A549 (cell line): Measurements from ENCODE around the gene MAP3K13. TPM values are rescaled to one million over a fixed set of nuclear protein-coding genes. Genes with fewer than 3 reads are reported as not detected.

ENCODE experiments used
- ATAC-seq, 2 experiments: fragments of 200-7000 bp in 1 of 2; fragments of >200 bp in 1 of 2; cut with Nextera tagmentation in 1 of 2; cut with Tn5 transposase in 1 of 2; 3 replicates each; pipeline versions ENCODE4 v1.8.0 to v1.9.1; 2018 to 2020; ENCODE audit warnings: mild to moderate bottlenecking in 1 of 2, moderate library complexity in 1 of 2
- CTCF ChIA-PET: fragments of 300-600 bp; sonication (Branson Sonifier 250); formaldehyde crosslinking; extraction: SDS; loops from one replicate; lab custom pipeline; 2021; ENCODE audit warnings: antibody characterized with exemption, inconsistent platforms; lab: Yijun Ruan, JAX
- POLR2A ChIA-PET: fragments of 350-600 bp; formaldehyde crosslinking; extraction: SDS; loops from one replicate; lab custom pipeline; 2021; ENCODE audit warnings: antibody characterized with exemption, inconsistent platforms; lab: Yijun Ruan, JAX
- DNase-seq, 2 experiments: peaks; one replicate each; pipeline versions ENCODE4 v3.0.0 to v3.0.0-alpha.2; 2011 to 2016; ENCODE audit warnings: low read depth in 1 of 2, low spot score in 1 of 2
- FAIRE-seq: peaks from 2 replicates; lab custom pipeline; 2011; peaks lifted over from hg19 to GRCh38; lab: Jason Lieb, UNC
- H3K27ac ChIP-seq, 2 experiments: fragments of >200 bp; sonication (Bioruptor Twin); formaldehyde crosslinking; 3 replicates each; pipeline ENCODE4 v1.5.1; 2016 to 2017
- H3K4me1 ChIP-seq: fragments of >200 bp; sonication (Bioruptor Twin); formaldehyde crosslinking; 3 replicates; pipeline ENCODE4 v1.6.1; 2016
- H3K4me2 ChIP-seq: fragments of >200 bp; sonication (Bioruptor Twin); formaldehyde crosslinking; 3 replicates; pipeline ENCODE4 v1.6.1; 2016
- H3K4me3 ChIP-seq: fragments of >200 bp; sonication (Bioruptor Twin); formaldehyde crosslinking; 3 replicates; pipeline ENCODE4 v1.5.1; 2016
- H3K9me3 ChIP-seq: fragments of >200 bp; sonication (Bioruptor Twin); formaldehyde crosslinking; 3 replicates; pipeline ENCODE4 v1.6.1; 2016
- BHLHE40 ChIP-seq: IDR thresholded peaks from 2 replicates; pipeline ENCODE4 v1.6.1; 2012; ENCODE audit warnings: low read depth, low read length, inconsistent platforms
- CHD2 ChIP-seq: fragments of 150-350 bp; IDR thresholded peaks from 2 replicates; pipeline ENCODE4 v1.6.1; 2014; ENCODE audit warnings: low read length; ENCODE audit not compliant: partially characterized antibody
- CHD4 ChIP-seq: fragments of 200-600 bp; sonication (generic); IDR thresholded peaks from 2 replicates; pipeline ENCODE4 v1.6.1; 2016; ENCODE audit warnings: antibody characterized with exemption, mild to moderate bottlenecking, borderline replicate concordance
- ESRRA ChIP-seq: fragments of 150-350 bp; IDR thresholded peaks from 2 replicates; pipeline ENCODE4 v1.6.1; 2014; ENCODE audit warnings: mild to moderate bottlenecking, low read length, borderline replicate concordance
- FOSL2 ChIP-seq, 2 experiments: fragments of 450-650 bp in 1 of 2; fragments of >200 bp in 1 of 2; sonication (Bioruptor Twin) in 1 of 2; formaldehyde crosslinking; IDR thresholded peaks; 2 replicates each; pipeline versions ENCODE4 v1.5.0 to v1.6.1; 2016 to 2020; ENCODE audit warnings: mild to moderate bottlenecking in 1 of 2, moderate library complexity in 1 of 2
- FOXS1 ChIP-seq: fragments of 250-450 bp; sonication (Bioruptor Pico); IDR thresholded peaks from 2 replicates; pipeline ENCODE4 v1.5.0; 2020; ENCODE audit warnings: mild to moderate bottlenecking, moderate library complexity
- GATA3 ChIP-seq: IDR thresholded peaks from 2 replicates; pipeline ENCODE4 v1.6.1; 2012; ENCODE audit warnings: borderline replicate concordance
- HOXB13 ChIP-seq: fragments of 250-450 bp; sonication (Bioruptor Pico); IDR thresholded peaks from 2 replicates; pipeline ENCODE4 v1.5.0; 2020; ENCODE audit warnings: low read depth, mild to moderate bottlenecking, moderate library complexity
- HOXB5 ChIP-seq: fragments of 250-450 bp; sonication (Bioruptor Pico); IDR thresholded peaks from 2 replicates; pipeline ENCODE4 v1.5.0; 2020; ENCODE audit warnings: mild to moderate bottlenecking, moderate library complexity
- KDM1A ChIP-seq: fragments of 200-600 bp; sonication (generic); IDR thresholded peaks from 2 replicates; pipeline ENCODE4 v1.6.1; 2016; ENCODE audit warnings: low read depth, mild to moderate bottlenecking
- NPAS2 ChIP-seq: fragments of 250-450 bp; sonication (Bioruptor Pico); IDR thresholded peaks from 2 replicates; pipeline ENCODE4 v1.8.0; 2022; ENCODE audit warnings: mild to moderate bottlenecking, moderate library complexity, borderline replicate concordance
- POLR2A ChIP-seq: IDR thresholded peaks from 2 replicates; pipeline ENCODE4 v1.6.1; 2012; ENCODE audit warnings: mild to moderate bottlenecking, low read length
- RNF2 ChIP-seq: fragments of 200-600 bp; sonication (generic); IDR thresholded peaks from 2 replicates; pipeline ENCODE4 v1.6.1; 2016; ENCODE audit warnings: low read depth, mild to moderate bottlenecking, antibody characterized with exemption, moderate library complexity, borderline replicate concordance
- SREBF2 ChIP-seq: fragments of 450-650 bp; IDR thresholded peaks from 2 replicates; pipeline ENCODE4 v1.6.1; 2014; ENCODE audit warnings: mild to moderate bottlenecking, moderate library complexity
- ZC3H11A ChIP-seq: fragments of 450-650 bp; IDR thresholded peaks from 2 replicates; pipeline ENCODE4 v1.6.1; 2014; ENCODE audit warnings: antibody characterized with exemption, mild to moderate bottlenecking
- ZFP36 ChIP-seq: fragments of 450-650 bp; IDR thresholded peaks from 2 replicates; pipeline ENCODE4 v1.6.1; 2014; ENCODE audit warnings: borderline replicate concordance; ENCODE audit not compliant: partially characterized antibody
- WGBS: methylation state at CpG from one replicate; pipeline ENCODE4 v1.1.6; 2017; ENCODE audit errors: missing lambda C conversion rate; 5-methylcytosine and 5-hydroxymethylcytosine counted together
- polyA plus RNA-seq, 4 experiments: library from polyadenylated mRNA; depleted of rRNA in 3 of 4; stranded (reverse); fragments of >200 nt; fragmentation: RNase III in 1 of 4; extraction: RNeasy Plus Mini Kit Qiagen cat#74134 plus additional on column Dnase treatment in 1 of 4; gene quantifications; 2 replicates in 3 of 4; 3 replicates in 1 of 4; pipeline ENCODE4 v1.2.3, GENCODE V29; 2011 to 2017
- TF ChIP-seq, protein P1 (sequence below): fragments of 250-450 bp; sonication (Bioruptor Pico); IDR thresholded peaks from 2 replicates; pipeline ENCODE4 v1.5.0; 2021; ENCODE audit warnings: mild to moderate bottlenecking, moderate library complexity, borderline replicate concordance
- TF ChIP-seq, protein P2 (sequence below): IDR thresholded peaks from 2 replicates; pipeline ENCODE4 v1.6.1; 2012
- TF ChIP-seq, protein P3 (sequence below): fragments of 250-450 bp; sonication (Bioruptor Pico); IDR thresholded peaks from 2 replicates; pipeline ENCODE4 v1.5.0; 2020; ENCODE audit warnings: low read depth, mild to moderate bottlenecking, moderate library complexity
- TF ChIP-seq, protein P4 (sequence below): fragments of 450-650 bp; IDR thresholded peaks from 2 replicates; pipeline ENCODE4 v1.6.1; 2014; ENCODE audit warnings: antibody characterized with exemption

Gene MAP3K13
- polyA plus RNA-seq, 2 of the 4 experiments (the other 2 are of a cell fraction): 15.8 to 23.2 TPM

DNA sequence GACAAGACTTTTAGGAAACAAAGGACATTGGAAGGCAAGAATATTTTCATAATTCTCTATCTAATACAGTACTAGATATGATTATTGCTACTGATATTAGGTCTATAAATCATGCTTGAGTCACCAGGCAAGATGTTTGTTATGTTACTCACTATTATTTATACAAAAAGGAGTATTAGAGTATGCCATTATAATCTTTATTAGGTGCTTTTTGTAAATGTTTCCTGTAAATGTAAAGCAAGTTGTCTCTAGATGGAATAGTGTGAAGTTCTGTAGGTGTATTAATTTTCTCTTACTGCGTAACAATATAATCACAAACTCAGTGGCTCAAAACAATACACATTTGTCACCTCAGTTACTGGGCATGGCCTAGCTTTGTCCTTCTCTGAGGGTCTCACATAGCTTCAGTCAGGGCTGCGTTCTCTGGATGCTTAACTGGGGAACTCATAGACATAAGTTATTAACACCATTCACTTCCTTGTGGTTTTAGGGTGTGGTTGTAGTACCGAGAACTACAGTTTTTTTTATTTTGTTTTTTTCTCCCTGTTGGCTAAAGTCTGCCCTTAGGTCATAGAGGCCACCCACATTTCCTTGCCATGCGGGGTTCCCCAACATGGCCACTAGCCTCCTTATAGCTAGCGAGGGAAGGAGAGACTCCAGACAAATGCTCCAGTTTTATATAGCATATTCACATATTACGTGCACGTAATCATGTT lies 20.3 kb upstream of the MAP3K13 start:
- CTCF ChIA-PET: interaction anchor here (1.3 to 1.7 kb wide), 2 partner anchors 16 to 233 kb away, joined by 3 read pairs; no protein-coding TSS in a partner anchor
- POLR2A ChIA-PET: no interaction called here
- ATAC-seq (peak in 1 of 2 experiments; percentile 63; a peak in 3 of 6 replicates), FAIRE-seq (no peak), DNase-seq (no peak)
- Histone ChIP-seq H3K4me1 (peaks cover 53% of the 10 kb centered on the region), H3K27ac (peak overlapping the region; percentile 63 to 77), H3K4me2 (peak overlapping the region; percentile 68), H3K4me3 (no peak overlapping the region), H3K9me3 (no peaks in the 10 kb centered on the region)
- 48% methylated on average over 7 of the region's 7 CpGs for WGBS
- TF ChIP-seq ZC3H11A (no peak), POLR2A (no peak), ZFP36 (no peak), CHD2 (no peak), CHD4 (no peak), RNF2 (no peak), SREBF2 (no peak)
- TF ChIP-seq, protein P1, sequence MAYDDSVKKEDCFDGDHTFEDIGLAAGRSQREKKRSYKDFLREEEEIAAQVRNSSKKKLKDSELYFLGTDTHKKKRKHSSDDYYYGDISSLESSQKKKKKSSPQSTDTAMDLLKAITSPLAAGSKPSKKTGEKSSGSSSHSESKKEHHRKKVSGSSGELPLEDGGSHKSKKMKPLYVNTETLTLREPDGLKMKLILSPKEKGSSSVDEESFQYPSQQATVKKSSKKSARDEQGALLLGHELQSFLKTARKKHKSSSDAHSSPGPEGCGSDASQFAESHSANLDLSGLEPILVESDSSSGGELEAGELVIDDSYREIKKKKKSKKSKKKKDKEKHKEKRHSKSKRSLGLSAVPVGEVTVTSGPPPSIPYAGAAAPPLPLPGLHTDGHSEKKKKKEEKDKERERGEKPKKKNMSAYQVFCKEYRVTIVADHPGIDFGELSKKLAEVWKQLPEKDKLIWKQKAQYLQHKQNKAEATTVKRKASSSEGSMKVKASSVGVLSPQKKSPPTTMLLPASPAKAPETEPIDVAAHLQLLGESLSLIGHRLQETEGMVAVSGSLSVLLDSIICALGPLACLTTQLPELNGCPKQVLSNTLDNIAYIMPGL: no peak
- TF ChIP-seq, protein P2, sequence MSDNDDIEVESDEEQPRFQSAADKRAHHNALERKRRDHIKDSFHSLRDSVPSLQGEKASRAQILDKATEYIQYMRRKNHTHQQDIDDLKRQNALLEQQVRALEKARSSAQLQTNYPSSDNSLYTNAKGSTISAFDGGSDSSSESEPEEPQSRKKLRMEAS: no peak

DNA sequence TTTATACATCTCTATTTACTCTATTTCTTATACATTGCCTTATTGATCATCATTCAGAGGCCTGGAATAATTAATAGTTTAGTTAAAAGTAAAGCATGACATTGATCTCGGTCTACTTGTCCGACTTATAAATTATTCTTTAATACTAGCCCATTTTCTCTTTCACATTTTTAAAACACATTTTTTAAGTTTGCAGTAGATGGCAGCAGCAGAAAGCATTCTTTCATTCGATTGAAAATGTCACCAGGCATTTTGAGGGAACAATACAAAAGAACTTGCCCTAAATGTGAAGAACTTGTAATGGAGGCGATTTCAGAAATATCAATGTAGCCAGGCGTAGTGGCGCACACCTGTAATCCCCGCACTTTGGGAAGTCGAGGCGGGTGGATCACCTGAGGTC lies 15.5 kb upstream of the MAP3K13 start:
- Histone ChIP-seq H3K4me2 (no peak overlapping the region), H3K9me3 (no peaks in the 10 kb centered on the region), H3K4me3 (no peak overlapping the region), H3K4me1 (peaks cover 18% of the 10 kb centered on the region), H3K27ac (no peak overlapping the region)
- TF ChIP-seq FOXS1 (CRISPR knock-in tag) (no peak), ESRRA (no peak), ZC3H11A (no peak), KDM1A (no peak), NPAS2 (no peak), HOXB5 (CRISPR knock-in tag) (no peak)
- TF ChIP-seq, protein P3, sequence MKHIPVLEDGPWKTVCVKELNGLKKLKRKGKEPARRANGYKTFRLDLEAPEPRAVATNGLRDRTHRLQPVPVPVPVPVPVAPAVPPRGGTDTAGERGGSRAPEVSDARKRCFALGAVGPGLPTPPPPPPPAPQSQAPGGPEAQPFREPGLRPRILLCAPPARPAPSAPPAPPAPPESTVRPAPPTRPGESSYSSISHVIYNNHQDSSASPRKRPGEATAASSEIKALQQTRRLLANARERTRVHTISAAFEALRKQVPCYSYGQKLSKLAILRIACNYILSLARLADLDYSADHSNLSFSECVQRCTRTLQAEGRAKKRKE: no peak
- TF ChIP-seq, protein P4, sequence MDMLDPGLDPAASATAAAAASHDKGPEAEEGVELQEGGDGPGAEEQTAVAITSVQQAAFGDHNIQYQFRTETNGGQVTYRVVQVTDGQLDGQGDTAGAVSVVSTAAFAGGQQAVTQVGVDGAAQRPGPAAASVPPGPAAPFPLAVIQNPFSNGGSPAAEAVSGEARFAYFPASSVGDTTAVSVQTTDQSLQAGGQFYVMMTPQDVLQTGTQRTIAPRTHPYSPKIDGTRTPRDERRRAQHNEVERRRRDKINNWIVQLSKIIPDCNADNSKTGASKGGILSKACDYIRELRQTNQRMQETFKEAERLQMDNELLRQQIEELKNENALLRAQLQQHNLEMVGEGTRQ: no peak
- WGBS: 93% methylated on average over 9 of the region's 9 CpGs
- FAIRE-seq: no peak
- no peak for ATAC-seq
- ChIA-PET POLR2A (no interaction called here), CTCF (interaction anchor here (0.7 kb wide), 1 partner anchor 38 kb away, joined by 3 read pairs; no protein-coding TSS in a partner anchor)
- no peak for DNase-seq

DNA sequence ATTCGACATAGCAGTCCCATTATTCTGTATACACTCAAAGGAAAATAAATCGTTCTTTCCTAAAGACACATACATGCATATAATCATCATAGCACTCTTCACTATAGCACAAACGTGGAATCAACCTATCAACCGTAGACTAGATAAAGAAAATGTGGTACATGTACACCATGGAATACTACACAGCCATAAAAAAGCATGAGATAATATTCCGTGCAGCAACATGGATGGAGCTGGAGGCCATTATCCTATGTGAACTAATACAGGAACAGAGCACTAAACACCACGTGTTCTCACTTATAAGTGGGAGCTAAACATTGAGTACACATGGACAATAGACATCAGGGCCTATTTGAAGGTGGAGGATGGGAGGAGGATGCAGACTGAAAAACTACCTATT lies 12.1 kb upstream of the MAP3K13 start:
- H3K27ac ChIP-seq: peak overlapping the region in 1 of 2 experiments; percentile 74; a peak in 3 of 6 replicates
- POLR2A ChIA-PET: no interaction called here
- no peak for ATAC-seq
- CTCF ChIA-PET: no interaction called here
- no peak for FAIRE-seq
- TF ChIP-seq CHD4 (no peak), HOXB13 (CRISPR knock-in tag) (no peak), GATA3 (no peak), BHLHE40 (no peak), FOSL2 (IDR thresholded peaks at IDR 0.05) (no peak), FOSL2 (CRISPR knock-in tag; IDR thresholded peaks at IDR 0.05) (no peak)
- TF ChIP-seq, protein P2: no peak
- WGBS: 86% methylated on average over 6 of the region's 6 CpGs
- no peak overlapping the region for H3K4me3 ChIP-seq
- no peak overlapping the region for H3K4me2 ChIP-seq
- DNase-seq: no peak
- no peaks in the 10 kb centered on the region for H3K9me3 ChIP-seq
- H3K4me1 ChIP-seq: peaks cover 9% of the 10 kb centered on the region; the same call in 1 of the 3 replicates
